HG03095 (cell line): ENCODE data around the gene NKAIN1.
A peak's percentile ranks its signal among the peaks of the same experiment; 100 is the strongest.
"Not testable (repeated sequence)": the region's sequence is repeated elsewhere in the genome, so short reads cannot be mapped to it uniquely, and the experiment has no call there.

Experiments used
- ATAC-seq: cut with Tn5 transposase; IDR thresholded peaks from one replicate; pipeline ENCODE4 v1.9.1; 2021; ENCODE audit warnings: moderate library complexity; ENCODE audit not compliant: unreplicated experiment

The NKAIN1 gene

GRCh38 chr1:31154632-31155215 lies 85.0 kb downstream of the NKAIN1 start:
- ATAC-seq, result peak; percentile 46

DNA sequence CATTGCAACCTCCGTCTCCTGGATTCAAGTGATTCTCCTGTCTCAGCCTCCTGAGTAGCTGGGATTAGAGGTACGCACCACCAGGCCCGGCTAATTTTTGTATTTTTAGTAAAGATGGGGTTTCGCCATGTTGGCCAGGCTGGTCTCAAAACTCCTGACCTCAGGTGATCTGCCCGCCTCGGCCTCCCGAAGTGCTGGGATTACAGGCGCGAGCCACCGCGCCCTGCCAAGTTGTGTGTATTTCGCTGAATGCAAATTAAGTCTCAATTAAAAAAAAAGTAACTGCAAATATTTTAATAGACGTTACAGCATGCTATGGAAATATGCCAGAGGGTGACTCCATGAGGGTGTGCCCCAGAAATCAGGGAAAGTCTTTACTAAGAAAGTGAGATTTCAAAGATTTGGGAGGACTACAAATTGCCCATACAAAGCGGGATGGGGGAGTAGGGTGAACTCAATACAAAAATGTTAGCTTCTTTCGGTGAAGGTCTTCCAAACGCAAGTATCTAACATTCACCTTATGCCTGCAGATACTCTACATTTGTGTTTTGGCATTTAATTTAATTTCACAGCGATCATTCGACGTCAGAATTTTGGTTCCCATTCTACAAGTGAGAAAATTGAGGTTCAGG lies 85.6 kb downstream of the NKAIN1 start:
- no peak for ATAC-seq

DNA sequence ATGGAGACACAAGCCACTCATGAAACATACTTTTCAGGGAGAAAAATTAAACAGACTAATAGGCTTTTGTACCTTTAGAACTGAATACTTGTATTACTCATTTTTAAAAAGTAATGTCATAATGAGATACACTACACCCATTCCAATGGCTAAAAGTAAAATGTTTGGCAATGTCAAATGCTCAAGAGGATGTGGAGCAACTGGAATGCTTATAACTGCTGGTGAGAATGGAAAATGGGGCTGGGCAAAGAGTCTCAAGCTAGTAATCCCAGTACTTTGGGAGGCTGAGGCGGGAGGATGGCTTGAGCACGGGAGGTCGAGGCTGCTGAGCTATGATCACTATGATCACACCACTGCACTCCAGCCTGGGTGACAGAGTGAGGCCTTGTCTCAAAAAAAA lies 86.3 kb downstream of the NKAIN1 start:
- no peak for ATAC-seq

DNA sequence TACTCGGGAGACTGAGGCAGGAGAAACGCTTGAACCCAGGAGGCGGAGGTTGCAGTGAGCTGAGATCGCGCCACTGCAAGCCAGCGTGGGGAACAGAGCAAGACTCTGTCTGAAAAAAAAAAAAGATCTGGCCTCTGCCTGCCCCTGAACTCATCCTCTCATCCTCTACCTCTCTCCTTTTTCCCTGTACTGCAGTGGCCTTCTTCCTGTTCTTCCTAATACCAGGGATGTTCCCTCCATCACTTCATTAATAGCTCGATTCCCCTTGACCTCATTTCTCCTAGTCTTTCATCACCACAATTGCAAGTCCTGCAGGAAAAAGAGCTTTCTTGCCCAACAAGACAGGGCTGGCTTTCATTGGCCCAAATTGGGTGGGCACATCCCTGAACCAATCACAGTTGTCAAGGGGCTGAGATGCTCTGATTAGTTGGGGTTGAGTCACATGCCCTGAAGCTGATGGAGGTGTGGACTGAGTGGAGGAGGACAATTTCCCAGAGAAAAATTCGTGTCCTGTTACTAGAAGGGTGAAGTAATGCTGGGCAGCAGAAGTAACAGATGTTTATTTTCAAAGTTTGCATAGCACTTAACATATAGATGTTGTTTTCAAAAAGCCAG lies 87.4 kb downstream of the NKAIN1 start:
- ATAC-seq, result no peak

- no peak for ATAC-seq
Observed at GRCh38 chr1:31151402-31151801, 88.3 kb downstream of the NKAIN1 start.

GRCh38 chr1:31148409-31148808 lies 91.3 kb downstream of the NKAIN1 start:
- ATAC-seq, result no peak

GRCh38 chr1:31145648-31146047 lies 94.0 kb downstream of the NKAIN1 start:
- no peak for ATAC-seq

DNA sequence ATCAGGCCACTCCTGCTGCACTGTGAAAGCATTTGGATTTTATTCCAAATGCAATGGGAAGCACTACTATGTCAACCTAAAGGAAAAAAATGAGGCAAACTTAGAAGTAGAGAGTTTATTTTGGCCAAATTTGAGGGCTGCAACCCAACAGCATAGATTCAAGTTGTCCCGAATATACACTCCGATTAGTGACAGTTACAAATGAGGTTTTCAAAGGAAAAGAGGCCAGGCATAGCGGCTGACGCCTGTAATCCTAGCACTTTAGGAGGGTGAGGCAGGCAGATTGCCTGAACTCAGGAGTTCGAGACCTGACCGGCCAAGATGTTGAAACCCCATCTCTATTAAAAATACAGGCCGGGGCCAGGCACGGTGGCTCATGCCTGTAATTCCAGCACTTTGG lies 95.2 kb downstream of the NKAIN1 start:
- ATAC-seq, result no peak

DNA sequence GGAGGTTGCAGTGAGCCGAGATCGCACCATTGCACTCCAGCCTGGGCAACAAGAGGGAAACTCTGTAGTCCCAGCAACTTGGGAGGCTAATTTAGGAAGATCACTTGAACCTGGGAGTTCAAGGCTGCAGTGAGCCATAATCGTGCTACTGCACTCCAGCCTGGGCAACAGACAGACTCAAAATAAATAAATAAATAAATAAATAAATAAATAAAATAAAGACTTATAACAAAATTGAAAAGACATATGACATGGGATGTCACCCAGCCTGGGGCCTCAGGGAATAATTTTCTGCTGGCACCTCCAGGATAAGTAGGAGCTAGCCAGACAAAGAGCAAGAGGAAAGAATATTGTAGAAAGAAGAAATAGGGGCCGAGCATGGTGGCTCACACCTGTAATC lies 96.2 kb downstream of the NKAIN1 start:
- ATAC-seq, result no peak

GRCh38 chr1:31142406-31142805 lies 97.3 kb downstream of the NKAIN1 start:
- ATAC-seq, result no peak

DNA sequence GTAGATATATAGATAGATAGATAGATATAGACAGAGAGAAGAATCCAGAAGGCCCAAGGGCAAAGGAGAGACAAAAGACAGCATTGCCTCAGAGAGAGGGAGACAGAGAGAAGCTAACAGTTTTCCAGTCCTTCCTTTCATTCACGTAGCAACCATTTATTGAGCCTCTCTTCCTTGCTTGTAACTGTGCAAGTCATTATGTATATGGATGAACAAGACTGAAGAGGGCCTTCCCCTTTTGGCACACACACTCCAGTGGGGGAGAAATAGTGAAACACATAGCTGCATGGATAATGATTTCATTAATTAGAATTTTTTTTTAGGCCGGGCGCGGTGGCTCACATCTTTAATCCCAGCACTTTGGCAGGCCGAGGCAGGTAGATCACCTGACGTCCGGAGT lies 99.4 kb downstream of the NKAIN1 start:
- no peak for ATAC-seq

GRCh38 chr1:31138797-31139521 lies 100.7 kb downstream of the NKAIN1 start:
- ATAC-seq, result not testable (repeated sequence)

GRCh38 chr1:31137873-31138272 lies 101.8 kb downstream of the NKAIN1 start:
- not testable (repeated sequence) for ATAC-seq

DNA sequence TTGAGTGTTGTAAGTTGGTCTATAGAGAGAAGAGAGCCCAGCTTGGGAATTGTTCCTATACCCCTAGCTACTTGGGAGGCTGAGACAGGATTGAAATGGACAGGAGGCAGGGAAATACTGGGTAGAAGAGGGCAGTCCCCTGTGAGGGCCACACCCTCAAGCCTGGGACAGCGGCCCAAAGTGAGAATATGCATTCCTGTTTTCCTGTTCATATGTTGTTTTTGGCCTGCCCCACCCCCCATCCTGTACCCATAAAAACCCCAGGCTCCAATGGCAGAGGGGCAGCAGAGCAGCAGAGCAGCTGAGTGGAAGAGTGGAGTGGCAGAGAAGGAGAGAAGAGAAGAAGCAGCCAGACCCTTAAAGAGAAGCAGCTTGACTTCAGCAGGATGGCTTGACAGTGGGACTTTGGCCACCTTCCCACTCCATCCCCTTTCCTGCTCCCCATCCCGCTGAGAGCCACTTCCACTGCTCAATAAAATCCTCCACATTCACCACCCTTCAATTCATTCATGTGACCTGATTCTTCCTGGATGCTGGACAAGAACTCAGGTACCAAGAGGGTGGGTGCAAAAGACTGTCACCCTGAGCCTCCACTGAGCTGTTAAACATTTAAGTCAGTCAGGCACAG lies 103.6 kb downstream of the NKAIN1 start:
- no peak for ATAC-seq

GRCh38 chr1:31133368-31133767 lies 106.3 kb downstream of the NKAIN1 start:
- no peak for ATAC-seq
